Measurements from ENCODE around the gene UBE2J2.
A peak's percentile ranks its signal among the peaks of the same experiment; 100 is the strongest.

Gene UBE2J2

GRCh38 chr1:1285611-1286311, 12.1 kb upstream of the UBE2J2 start:
- TF ChIP-seq CTCF (IDR thresholded peaks at IDR 0.05; ENCODE audit: control insufficient read depth, insufficient read depth, low read depth, low read length, missing control alignments), result no peak
- no peak overlapping the region for H3K4me3 ChIP-seq (ENCODE audit: control insufficient read depth, low read depth, low read length)
- DNase-seq (ENCODE audit: low read depth), result no peak

GRCh38 chr1:1285102-1285571, 11.5 kb upstream of the UBE2J2 start:
- TF ChIP-seq CTCF (IDR thresholded peaks at IDR 0.05; ENCODE audit: control insufficient read depth, insufficient read depth, low read depth, low read length, missing control alignments), result no peak
- H3K4me3 ChIP-seq (ENCODE audit: control insufficient read depth, low read depth, low read length), result no peak overlapping the region
- DNase-seq (ENCODE audit: low read depth), result no peak

DNA sequence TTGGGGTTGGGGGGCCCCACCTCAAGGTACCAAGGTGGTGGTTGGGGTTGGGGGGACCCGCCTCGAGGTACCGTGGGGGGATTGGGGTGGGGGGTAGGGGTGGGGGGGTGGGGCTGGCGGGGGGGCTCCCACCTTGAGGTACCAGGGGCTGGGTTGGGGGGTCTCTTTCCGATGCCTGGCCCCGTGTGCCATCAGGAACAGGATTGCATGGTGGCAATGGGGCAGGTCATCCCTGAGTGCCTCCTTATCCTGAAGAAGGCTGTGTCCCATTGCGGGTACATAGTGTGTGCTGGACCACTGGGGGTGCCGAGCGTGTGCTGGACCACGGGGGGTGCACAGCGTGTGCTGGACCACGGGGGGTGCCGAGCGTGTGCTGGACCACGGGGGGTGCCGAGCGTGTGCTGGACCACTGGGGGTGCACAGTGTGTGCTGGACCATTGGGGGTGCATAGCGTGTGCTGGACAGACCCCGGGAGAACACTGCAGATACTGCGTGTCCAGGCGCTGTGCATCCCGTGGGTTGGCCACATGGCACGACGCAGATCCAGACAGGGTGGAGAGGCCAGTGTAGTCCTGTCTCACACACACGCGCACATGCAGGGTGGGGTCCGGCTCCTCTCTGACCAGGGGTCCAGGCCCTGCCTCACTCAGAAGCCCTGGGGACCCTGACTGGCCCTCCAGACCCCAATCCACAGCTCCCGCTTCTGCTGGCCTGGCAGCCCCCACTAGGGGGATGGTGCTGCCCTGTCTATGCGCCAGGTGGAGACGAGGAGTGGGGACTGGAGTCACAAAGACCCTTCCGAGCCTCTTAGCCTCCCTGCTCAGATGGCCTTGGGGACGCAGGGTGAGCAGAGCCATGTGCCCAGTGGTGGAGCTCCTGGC, 10.8 kb upstream of the UBE2J2 start:
- no peak for TF ChIP-seq CTCF (IDR thresholded peaks at IDR 0.05; ENCODE audit: control insufficient read depth, insufficient read depth, low read depth, low read length, missing control alignments)
- no peak for DNase-seq (ENCODE audit: low read depth)
- no peak overlapping the region for H3K4me3 ChIP-seq (ENCODE audit: control insufficient read depth, low read depth, low read length)

DNA sequence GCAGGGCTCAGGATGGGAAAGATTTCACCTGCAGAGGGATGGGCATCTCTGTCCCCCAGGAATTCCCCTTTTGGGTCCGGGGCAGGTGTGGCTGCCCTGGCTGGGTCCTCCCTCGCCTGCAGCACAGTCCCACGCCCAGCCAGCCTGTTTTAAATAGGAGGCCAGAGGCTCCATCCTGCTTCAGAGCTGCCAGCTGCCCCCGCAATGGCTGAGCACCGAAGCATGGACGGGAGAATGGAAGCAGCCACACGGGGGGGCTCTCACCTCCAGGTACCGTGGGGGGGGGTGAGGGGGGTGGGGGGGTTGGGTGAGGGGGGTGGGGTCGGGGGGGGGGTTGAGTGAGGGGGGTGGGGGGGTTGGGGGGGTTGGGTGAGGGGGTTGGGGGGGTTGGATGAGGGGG, 10.2 kb upstream of the UBE2J2 start:
- no peak overlapping the region for H3K4me3 ChIP-seq (ENCODE audit: control insufficient read depth, low read depth, low read length)
- DNase-seq (ENCODE audit: low read depth), result no peak
- TF ChIP-seq CTCF (IDR thresholded peaks at IDR 0.05; ENCODE audit: control insufficient read depth, insufficient read depth, low read depth, low read length, missing control alignments), result no peak

GRCh38 chr1:1282998-1283397, 9.3 kb upstream of the UBE2J2 start:
- no peak overlapping the region for H3K4me3 ChIP-seq (ENCODE audit: control insufficient read depth, low read depth, low read length)
- peak; percentile 24 for DNase-seq (ENCODE audit: low read depth)
- TF ChIP-seq CTCF (IDR thresholded peaks at IDR 0.05; ENCODE audit: control insufficient read depth, insufficient read depth, low read depth, low read length, missing control alignments), result no peak

- DNase-seq (ENCODE audit: low read depth), result no peak
- no peak for TF ChIP-seq CTCF (IDR thresholded peaks at IDR 0.05; ENCODE audit: control insufficient read depth, insufficient read depth, low read depth, low read length, missing control alignments)
- no peak overlapping the region for H3K4me3 ChIP-seq (ENCODE audit: control insufficient read depth, low read depth, low read length)
These were observed 8.1 kb upstream of the UBE2J2 start for GRCh38 chr1:1281533-1282321.
